Activated naive CD4-positive, alpha-beta T cell treated with anti-CD3 and anti-CD28 coated beads, Interleukin-2, amount 50 U/mL, for 16 hours (primary cell): ENCODE data around the gene GUCY2C.

Source experiments
- DNase-seq: peaks from one replicate; pipeline ENCODE4 v3.0.0-alpha.2; 2020

The GUCY2C gene

DNA sequence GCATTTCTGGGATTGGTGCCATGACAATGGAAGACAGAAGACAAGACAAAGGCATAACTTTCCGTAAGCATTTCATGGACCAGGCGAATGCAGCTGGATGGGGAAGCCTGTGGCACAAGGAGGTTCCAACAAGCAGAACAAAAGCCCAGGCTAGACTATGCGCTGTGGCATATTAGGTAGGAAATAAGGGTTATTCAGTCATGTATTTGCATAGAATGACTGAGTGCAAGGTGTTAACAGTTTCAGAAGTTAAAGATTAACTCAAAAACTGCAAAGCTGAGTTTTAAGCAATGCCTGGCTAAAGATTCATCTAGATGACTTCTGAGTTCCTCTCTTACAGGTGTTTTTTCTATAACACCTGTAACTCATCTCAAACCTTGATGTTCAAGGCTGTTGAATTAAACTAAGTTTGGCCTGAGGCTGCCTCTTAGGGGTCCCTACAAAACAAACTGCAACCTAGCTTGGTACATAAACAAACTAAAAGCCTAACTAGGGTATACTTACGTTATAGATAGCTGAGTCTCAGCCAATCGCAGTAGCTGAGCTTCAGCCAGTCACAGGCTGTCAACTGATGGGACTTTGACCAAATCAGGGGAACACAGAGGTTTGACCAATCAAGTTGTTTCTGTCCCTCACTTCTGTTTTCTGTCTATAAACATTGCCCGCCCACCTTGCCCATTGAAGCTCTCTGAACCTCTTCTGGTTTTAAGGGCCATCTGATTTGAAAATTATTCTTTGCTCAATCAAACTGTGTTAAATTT, 76.5 kb downstream of the GUCY2C start:
- DNase-seq, result no peak

DNA sequence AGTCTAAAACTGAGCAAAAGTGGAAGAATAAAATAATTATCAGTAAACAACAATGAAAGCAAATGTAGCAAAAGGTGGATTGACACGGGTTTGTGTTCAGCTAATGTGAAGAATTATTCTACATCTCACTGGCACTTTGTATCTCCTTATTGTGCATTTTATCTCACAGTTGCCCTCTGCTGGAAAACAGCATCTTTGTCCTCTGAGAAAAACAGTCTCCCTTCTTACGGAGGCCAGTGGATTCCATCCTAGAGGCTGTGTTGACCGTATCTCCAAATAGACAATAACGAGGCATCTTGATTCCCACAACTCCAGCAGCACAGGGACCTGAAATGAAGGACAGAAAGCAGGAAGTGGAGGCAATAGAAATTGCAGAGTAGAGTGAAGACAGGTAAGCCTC, 77.4 kb downstream of the GUCY2C start:
- DNase-seq, result no peak

DNA sequence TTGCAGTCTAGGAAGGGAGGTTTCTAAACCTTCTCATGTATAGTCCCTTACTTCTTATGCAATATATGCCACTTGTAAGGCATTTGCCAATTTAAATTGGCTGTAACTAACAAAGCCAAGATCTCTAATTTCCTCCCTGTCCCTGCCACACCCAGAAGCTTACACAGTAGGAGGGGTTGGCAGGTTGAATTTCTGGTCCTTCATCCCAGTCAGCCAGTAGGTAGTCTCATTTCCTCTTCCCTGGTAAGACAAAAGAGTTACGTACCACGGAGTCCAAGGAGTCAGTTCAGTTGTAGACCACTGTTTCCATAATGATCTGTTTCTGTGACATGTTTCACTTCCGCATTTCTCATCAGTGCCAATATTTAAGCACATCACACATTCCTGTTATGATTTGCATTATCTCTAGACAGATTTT, 81.7 kb downstream of the GUCY2C start:
- DNase-seq, result no peak

DNA sequence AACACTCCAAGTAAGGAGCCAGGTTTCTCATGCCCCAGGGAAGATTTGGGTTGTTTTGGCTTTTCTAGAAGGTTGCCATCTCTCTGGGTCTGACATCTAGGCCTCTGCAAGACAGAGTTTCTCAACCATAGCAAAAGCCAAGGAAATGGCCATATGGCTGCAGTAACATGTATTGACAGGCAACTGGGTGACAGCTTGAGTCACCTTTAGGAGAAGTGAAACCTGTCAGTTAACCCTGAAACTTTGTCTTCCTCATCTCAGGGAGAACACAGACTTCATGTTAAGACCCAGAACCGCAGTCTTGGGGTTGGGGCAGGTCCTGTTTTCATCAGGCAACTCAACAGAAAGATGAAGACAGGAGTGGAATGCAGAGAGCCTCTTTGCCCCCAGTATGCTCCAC, 82.7 kb downstream of the GUCY2C start:
- DNase-seq, result no peak

DNA sequence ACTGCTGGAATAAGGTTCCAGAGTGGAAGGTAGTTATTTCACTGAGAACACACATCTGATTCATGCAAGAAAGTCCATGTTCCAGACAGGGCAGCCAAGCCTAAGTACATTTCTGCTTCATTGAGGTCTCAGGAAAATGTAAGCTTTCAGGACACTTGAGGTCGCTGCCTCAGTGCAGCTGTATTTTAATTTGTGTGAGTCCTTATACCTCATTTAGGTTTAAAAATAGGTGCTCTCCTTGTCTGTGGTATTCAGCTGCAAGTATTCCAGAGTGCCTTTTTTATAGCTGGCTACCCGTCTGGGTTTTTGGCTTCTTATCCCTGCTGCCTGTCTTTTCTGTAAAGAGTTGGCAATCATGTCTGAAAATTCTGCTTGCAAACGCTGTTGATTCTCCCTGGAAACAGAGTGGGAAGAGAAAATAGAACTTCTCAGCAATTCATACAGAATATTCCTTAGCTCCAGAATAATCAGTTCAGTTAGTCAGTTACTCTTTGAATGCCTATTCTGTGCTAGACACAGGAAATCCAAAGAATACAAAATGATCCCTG, 83.4 kb downstream of the GUCY2C start:
- DNase-seq, result no peak

DNA sequence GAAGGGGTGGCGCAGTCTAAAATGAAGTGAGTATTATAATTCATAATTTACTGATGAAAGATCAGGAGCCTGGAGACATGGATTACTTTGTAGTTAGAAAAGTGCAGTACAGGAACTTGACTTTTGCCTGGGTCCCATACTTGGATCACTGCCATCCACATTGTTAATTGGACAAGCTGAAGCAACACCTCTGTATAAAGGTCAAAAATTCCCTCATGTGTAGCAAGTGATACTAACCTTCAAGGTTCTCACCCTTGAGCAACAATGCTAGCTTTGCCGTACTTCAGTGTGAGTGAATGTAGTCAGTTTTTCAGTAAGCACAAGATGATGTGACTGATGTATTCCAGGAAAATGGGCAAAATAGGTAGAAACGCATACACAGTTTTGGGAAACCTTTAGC, 84.1 kb downstream of the GUCY2C start:
- no peak for DNase-seq

DNA sequence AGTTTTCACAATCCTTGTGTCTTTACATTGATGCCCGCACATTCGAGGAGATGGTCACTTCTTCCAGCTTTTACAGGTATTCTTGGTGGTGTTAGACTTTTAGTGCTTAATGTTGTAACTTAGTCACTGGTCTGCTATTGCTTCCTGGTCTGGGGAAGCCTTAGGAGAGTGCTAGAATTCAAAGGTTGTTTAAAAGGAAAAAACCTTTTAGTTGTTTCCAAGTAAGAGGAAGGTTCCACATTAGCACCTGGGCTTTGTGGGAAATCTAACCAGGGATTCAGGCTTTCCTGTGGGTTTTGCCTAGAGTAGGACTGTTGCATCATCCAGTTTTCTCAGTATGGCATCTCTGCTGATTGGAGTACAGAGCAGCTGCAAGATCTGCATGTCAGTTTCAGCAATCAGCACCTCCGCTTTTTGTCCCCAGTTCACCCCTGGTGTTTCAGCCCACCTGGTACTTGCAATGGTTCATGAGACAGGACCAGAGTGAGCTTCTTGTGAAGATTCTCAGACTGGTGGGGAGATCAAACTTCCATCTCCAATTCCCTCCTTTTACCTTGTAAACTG, 84.7 kb downstream of the GUCY2C start:
- DNase-seq, result no peak

DNA sequence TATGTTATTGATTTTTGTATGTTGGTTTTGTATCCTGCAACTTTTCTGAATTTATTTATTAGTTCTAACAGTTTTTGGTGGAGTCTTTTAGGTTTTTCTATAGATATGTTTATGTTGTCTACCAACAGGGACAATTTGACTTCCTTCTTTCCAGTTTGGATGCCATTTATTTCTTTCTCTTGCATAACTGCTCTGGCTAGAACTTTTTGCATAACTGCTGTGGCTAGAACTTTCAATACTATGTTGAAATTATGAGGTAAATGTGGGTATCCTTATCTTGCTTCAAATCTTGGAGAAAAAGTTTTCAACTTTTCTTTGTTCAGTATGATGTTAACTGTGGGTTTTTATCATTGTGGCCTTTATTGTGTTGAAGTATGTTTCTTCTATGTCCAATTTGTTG, 88.8 kb downstream of the GUCY2C start:
- DNase-seq, result no peak

DNA sequence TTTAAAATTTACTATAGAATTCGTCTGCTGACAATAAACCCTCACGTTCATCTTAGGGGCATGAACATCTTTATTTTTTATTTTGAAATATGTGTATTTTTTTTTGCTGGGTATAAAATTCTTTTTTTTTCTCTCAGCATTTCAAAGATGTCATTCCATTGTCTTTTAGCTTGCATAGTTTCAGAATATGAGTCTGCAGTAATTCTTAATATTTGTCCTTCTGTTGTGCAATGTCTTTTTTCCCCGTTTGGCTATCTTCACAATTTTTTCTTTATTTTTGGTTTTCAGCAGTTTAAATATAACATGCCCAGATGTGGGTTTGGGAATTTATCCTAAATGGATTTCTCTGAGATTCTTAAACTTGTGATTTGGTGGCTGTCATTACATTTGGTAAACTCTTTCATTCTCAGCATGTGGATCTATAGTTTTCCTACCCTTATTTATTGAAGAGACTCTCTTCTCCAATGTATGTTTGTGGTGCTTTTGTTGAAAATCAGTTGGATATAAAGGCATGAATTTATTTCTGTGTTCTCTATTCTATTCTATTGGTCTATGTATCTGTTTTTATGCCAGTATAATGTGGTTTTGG, 90.9 kb downstream of the GUCY2C start:
- DNase-seq, result no peak

DNA sequence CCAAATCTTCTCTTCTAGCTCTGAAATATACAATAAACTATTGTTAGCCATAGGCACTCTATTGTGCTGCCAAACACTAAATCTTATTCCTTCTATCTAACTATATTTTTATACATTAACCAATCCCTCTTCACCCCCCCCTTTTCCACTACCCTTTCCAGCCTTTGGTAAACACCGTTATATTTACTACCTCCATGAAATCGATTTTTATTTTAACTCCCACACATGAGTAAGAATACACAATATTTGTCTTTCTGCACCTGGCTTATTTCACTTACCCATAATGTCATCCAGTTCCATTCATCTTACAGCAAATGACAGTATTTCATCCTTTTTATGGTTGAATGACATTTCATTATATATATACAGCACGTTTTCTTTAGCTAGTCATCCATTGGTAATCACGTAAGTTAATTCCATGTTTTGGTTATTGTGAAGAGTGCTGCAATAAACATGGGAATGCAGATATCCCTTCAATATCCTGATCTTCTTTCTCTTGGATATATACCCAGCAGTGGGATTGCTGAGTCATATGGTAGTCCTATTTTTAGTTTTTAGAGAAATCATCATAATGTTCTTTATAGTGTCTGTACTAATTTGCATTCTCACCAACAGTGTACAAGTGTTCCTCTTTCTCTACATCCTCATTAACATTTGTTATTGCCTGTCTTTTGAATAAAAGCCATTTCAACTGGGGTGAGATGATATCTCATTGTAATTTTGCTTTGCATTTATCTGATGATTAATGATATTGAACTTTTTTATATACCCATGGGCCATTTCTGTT, 94.5 kb downstream of the GUCY2C start:
- DNase-seq, result no peak

DNA sequence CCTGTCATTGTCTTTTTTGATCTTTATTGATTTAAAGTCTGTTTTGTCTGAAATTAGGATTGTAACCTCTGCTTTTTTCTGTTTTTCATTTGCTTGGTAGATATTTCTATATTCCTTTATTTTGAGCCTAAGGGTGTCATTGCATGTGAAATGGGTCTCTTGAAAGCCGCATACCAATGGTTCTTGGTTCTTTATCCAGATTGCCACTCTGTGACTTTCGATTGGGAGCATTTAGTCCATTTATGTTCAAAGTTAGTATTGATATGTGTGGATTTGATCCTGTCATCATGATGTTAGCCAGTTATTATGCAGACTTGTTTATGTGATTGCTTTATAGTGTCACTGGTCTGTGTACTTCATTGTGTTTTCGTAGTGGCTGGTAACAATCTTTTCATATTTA, 98.9 kb downstream of the GUCY2C start:
- no peak for DNase-seq

DNA sequence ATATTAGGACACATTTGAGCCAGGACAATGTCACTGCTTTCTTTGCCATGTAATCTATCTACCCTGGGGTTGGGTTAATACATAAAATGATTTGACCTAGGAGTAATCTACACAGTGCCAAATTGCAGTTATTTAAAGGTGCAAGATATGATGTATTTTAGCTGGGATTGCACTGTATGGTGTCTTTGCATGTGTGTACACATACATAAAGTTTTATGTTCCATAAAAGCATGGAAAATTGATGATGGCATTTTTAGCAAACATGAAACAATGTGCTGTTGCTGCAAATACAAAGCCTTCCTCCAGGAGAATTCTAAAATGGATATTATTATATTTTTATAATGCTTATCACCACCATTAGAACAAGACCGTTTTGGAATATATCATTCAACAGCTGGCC, 104.7 kb downstream of the GUCY2C start:
- no peak for DNase-seq

DNA sequence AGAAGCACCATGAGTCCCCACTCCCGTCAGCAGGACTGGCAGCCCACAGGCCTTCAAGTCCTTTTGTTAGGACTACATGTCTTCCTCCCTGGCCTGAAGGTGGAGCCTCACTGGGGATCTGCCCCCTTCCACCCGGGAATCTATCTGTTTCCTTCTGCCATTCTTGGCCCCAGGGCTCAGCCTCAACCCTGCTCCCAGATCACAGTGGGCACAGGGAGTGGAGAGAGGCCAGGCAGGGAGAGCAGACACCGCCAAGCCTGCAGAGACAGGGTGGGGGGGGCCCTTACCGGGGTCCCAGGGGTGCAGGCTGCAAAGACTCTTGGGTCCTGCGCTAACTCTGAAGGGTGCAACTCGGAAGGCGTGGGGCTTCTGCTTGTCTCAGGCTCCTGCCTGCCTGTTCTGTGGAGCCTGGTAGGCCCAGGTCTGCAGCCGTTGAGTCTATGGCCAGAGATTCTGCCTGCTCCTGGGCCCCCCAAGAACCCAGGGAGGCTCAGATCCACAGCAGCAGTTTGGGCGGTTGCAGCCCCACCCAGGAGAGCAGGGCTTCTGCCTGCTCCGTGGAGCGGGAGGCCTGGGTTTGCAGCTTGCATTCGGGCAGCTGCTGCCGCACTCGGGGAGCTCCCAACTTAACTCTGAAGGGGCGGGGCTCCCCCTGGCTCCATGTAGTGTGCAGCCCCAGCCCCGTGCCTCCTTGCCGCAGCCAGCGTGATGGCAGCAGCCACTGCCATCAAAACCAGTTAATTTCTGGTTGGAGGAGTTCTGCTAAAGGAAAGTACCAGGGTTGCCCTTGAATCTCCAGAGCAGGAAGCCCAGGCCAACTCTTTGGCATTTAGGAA, 107.0 kb downstream of the GUCY2C start:
- no peak for DNase-seq

DNA sequence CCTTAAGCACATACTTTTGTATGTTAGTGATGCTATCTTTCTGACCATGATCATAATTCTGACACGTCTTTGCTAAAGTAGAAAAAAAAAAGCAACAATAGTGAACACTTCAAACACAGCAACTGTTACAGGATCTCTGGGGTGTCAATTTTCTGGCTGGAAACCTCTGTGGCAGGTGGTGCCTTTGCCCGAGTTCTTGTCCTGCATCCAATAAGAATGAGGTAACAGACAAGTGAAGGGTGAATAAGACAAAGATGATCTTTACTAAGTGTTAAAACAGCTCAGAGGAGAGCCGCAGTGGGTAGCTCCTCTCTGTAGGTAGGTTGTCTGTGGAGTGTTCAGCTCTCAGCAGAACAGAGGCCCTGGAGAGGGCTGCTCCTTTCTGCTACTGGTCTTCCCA, 107.8 kb downstream of the GUCY2C start:
- DNase-seq, result no peak

DNA sequence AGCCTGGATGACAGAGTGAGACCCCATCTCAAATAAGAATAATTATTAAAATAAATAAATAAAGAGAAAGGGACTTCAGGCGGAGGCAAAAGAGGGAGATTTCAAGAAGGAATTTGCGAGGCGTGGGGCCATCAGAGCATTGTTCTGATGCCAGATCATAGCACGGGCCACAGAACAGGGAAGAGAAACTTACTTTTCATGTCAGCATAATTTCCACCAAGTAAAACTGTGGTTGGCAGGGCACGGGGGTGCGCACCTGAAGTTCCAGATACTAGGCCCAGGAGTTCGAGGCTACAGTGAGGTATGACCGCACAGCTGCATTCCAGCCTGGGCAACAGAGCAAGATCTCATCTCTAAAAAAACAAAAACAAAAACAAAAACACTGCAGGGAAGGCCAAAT, 117.8 kb downstream of the GUCY2C start:
- DNase-seq, result no peak

DNA sequence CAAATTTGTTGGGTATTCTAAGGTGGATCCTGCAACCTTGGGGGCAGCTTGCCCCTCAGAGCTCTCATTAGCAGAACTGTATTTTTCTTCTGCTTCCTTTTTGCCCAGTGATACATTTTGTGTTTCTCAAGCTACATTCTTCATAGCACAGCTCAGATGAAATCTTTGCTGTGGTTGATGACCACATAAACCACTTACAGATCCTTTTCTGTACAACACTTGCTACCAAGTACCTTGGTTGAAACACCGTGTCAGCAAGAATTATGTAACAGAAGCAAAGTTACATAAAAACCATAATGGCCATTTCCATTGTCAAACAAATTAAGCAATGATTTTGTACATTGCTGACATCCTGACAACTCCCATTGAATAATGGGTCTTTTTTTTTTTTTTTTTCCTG, 119.1 kb downstream of the GUCY2C start:
- DNase-seq, result no peak

DNA sequence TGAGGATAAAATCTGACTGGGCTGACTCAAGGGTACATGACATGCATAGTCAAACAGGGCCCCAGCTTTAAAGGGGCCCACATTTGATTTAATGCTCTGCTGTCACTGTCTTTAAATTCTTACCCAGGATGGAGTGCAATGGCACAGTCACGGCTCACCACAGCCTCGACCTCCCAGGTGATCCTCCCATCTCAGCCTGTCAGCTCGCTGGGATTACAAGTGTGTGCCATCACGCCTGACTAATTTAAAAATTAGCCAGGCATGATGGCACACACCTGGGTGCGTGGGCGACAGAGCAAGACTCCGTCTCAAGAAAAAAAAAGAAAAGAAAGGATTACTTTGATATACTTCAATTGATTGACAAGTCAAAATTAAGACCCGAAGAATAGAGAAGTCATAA, 119.5 kb downstream of the GUCY2C start:
- no peak for DNase-seq

DNA sequence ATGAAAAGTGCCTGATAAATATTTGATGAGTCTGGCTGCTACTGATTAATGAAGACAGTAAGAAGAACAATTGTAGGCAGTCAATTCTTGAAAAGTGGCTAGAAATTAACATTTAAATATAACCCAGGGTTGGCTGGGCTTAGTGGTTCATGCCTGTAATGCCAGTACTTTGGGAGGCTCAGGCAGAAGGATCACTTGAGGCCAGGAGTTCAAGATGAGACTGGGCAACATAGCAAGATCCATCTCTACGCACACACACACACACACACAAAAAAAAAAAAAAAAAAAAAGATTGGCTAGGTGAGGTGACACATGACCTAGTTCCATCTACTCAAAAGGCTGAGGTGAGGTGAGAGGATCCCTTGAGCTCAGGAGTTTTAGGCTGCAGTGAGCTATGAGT, 120.8 kb downstream of the GUCY2C start:
- DNase-seq, result no peak

DNA sequence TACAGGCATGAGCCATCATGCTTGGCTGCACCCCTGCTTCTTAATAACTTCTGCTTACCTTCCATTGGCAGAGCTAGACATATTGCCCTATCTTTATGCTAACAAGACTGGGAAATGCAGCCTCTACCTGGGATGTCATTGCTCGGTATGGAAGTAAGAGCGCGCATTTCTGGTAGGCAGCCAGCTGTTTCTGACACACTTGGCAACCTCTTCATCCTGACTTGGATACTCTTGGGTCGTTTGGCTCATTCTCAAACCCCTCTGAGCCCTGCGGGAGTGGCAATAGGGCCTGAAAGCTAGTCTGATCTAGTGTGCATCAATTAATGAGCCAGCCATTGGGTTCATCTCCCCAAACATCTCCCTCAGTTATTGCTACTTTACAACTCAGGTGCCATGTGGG, 123.3 kb downstream of the GUCY2C start:
- DNase-seq, result no peak

DNA sequence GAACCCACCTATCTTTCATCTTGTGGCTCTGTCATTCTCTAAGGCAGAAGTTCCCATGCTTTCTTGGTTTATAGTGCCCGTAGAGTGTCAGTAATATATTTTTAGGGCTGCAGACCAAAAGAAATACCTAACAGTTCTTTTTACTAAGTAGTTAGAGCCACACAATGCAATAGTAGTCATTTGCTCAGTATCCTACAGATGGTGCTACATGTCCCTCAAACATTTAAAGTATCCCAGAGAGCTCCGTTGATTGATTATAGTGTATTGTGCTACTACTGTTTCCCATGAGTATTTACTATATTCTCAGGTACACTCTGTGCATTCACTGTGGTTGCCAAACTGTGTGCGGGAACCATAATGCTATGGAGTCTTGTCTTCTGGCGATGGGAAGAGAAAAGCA, 124.0 kb downstream of the GUCY2C start:
- DNase-seq, result no peak

DNA sequence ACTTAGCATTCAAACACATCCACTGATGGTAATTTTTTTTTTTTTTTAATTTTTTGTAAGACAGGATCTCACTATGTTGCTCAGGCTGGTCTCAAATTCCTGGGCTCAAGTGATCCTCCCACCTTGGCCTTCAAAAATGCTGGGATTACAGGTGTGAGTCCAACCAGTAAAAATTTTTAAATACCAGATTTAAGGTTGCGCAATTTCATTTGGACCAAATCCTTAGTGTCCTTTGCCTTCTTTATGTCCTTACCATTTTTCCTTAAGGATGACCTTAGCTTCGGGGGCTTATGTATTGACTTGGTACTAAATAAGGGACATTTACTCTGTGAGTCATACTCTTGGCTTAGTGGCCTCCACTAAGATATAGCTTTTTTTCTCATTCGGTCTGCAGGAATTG, 124.6 kb downstream of the GUCY2C start:
- no peak for DNase-seq

DNA sequence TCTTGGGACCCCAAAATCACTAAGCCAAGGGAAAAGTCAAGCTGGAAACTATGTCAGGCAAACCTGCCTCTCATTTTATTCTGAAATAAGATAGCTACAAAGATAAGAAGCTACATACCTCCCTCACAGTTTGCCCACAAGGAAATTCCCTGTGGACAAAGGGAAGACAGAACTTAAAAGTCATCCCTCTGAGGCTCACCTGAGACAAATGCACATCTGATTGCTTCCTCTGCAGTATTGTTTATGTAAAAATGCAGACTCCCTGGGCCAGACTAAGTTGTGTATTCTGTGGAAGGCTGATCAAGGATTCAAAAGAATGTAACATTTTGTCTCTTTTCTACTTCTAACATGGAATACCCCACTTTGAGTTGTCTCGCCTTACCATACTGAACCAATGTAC, 126.2 kb downstream of the GUCY2C start:
- no peak for DNase-seq
